Hematopoietic multipotent progenitor cell (in vitro differentiated cells): ENCODE measurements around the gene MGA. TPM values are rescaled to one million over a fixed set of nuclear protein-coding genes. Genes with fewer than 3 reads are reported as not detected.

ENCODE experiments used
- DNase-seq, 3 donors: peaks; one replicate each; pipeline ENCODE4 v3.0.0-alpha.2; 2011 to 2015; ENCODE audit warnings: low read depth in 2 of 3, low spot score in 2 of 3
- total RNA-seq: library from RNA; depleted of rRNA; stranded (reverse); fragments of >200 nt; gene quantifications from one replicate; pipeline ENCODE4 v1.2.3, GENCODE V29; 2012

The MGA gene
- total RNA-seq, 1 donor: 23.4 TPM

DNA sequence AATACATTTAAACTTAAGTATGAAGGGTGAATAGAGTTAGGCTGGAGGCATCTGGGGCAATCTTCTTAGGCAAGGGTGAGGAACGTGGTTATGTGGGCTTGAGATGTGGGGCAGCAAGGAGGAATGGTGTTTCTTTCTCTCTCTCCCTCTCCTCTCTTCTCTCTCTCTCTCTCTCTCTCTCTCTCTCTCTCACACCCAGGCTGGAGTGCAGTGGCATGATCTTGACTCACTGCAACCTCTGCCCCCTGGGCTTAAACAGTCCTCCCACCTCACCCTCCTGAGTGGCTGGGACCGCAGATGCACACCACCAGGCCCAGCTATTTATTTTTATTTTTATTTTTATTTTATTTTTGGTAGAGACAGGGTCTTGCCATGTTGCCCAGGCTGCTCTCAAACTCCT, 4.0 kb upstream of the MGA start:
- DNase-seq: no peak

DNA sequence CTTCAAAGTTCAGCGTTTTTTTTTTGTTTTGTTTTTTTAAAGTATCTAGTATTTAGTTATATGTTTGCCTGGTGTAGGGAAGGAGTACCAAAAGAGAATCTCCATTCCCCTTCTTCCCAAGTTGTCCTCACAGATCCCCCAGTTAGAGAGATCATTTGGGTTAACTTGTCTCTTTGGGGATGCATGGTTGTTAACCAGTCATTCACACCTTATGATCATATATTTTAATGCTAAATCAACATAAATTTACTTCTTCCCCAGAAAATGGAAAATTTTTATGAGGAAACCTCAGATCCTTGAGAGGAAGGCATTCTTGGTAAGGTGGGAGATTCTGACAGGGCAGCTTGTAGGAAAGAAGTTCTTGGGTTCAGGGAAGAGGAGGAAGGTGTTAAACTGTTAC, 1.5 kb upstream of the MGA start:
- no peak for DNase-seq

DNA sequence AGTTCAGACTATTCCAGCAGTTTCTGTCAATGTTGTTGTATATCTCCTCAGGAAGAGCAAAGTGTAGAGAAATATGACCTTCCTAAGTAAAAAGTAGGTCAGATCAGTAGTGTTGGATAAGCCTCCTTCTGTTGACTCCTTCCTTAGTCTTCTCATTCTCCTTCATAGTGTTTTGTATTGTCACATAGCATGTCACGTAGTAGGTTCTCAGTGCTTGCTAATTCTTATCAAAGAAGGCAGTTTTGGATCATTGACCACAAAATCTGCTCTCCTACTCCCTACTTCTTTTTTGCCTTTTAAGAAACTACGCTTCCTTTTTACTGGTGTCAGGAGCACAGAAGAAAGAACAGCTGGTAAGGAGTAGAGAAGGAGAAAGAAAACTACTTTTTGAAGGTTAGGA, 1.0 kb upstream of the MGA start:
- peak in 1 of 3 donors; percentile 6 for DNase-seq

DNA sequence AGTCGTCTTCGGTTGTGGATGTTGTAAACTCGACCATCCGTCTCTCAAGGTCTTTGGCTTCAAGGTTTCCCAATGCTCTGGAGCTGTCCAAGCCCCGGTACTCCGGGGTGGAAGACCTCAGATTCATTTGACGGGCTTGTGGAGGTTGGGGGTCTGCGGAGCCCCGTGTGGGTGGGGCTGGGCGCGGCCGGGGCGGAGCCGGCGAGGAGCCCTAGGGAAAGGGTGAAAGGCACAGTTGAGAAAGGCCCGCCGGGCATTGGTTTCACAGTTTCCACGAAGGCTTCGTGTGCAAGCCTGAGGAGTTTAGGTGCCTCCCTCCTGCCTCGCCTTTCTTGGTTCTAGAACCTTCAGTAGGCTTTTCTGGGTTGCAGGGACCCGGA, 360 bp upstream of the MGA start:
- DNase-seq: no peak

DNA sequence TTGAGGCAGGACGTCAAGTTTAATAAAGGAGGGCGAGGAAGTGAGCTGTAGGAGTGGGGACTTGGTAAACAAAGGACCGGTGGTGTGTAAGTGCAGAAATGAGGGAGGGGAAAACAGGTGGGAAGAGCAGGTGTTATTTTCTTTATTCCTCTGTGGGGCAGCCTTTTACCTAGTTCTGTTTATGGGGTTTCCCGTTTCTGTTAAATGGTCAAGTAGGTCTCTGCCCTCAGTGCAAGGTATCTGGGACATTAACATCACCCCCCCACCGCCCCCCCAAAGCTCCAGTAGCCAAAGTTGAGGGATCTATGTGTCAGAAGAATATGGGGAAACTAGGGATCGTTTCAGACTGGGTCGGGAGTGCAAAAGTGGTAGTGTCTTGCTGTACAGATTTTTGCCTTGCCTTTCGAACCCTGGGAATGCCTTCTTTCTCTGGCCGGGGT, 893 bp downstream of the MGA start:
- no peak for DNase-seq

DNA sequence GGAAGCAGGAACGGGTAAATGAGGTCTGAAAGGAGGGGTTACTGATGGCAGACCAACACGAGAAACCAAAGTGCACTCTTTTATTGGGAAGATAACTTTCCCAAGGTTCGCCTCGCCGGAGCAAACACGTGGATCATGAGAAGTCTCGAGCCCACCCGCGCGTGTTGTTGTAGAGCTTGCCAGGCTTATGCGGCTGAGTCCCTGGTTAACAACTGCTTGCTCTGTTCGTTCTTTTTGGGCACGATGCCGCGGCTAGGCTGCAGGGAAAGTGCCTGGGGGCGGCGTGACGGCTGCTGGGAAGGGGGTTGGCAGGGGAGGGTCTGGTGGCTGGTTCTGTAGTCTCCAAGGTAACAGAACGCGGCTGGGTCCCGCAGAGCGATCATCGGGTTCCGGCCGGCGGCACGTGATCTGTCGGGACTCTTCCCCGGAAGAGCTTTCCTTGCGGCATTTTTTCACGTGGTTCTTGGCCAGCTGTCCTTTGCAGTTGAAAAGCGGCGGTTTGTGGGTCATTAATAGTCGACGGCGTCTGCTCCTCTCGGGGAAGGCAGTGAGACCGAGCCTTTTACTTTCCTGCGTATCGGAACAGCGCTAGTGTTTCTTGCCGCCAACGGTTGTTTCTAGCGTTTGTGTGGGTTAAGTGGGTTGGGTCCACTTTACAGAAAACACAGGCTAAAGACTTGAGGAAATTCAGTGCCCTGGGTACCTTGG, 1.5 kb downstream of the MGA start:
- DNase-seq: peak; percentile 46 to 88 (median 85)

DNA sequence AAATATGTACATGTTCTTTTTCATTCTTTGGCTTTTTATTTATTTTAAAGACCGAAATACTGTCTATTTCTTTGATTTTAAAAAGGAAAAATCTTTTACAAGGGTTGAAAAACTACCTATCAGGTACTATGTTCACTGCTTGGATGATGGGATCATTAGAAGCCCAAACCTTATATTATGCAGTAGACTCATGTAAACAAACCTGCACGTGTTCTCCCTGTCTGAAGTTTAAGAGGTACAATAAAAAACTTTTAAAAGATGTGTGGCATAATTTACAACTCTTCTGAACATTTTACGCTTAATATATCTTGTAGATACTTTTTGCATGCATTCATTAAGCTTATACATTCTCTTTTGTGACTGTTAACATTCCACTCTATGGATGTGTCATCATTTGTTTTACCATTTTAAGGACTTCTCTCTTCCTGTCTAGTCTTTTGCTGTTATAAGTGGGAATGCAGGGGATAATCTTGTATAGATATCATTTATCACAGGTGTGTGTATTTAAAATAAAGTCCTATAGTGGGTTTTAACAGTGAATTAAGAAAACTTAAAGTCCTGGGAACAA, 6.2 kb downstream of the MGA start:
- DNase-seq: no peak

DNA sequence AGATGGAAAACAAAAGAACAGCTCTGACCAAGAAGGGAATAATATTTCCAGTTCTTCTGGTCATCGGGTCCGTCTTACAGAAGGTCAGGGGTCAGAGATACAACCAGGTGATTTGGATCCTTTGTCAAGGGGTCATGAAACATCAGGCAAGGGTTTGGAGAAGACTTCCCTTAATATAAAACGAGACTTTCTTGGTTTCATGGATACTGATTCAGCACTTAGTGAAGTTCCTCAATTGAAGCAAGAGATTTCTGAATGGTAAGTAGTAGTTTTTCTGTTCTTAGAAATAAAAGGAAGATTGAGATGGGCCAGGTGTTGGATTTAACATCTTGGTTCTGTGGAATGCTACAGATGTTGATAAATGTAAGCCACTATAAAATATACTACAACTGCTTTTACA, 9.5 kb downstream of the MGA start:
- peak in 1 of 3 donors; percentile 12 for DNase-seq

DNA sequence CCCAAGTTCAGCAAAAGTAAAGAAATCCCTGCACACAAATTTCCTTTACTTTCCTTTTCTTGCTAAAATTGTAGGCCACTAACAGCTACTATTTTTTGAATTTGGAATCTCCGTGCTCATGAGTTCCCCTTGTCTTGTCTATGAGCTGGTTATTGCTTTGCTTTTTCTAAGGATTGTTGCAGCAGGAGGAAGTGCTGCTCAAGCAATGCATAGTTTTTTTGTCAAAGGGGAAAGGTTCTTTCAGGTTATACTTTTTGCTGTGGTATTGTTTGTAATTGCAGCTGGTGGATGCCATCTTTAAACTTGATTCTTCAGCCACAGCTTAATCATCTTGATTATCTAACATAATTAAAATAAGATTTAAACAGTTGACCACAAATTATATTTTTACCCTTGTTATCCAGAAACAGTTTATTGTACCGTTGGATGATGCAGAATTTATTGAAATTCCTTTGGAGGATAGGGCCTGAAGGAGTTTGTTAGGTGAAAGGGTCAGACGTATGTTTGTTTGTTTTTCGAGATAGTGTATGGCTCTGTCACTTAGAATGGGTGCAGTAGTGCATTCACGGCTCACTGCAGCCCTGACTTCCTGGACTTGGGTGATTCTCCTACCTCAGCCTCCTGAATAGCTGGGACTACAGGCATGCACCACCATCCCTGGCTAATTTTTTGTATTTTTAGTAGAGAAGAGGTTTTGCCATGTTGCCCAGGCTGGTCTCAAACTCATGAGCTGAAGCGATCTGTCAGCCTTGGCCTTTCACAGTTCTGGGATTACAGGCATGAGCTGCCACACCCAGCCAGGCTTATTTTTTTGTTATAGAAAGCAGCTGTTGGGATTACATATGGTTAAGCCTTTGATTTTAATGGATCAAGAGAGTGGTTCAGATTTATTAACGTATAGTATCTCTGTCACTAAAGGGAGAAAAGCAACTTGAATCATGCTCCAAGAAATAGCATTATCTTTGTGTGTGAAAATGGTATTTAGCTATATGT, 11.7 kb downstream of the MGA start:
- DNase-seq: no peak

DNA sequence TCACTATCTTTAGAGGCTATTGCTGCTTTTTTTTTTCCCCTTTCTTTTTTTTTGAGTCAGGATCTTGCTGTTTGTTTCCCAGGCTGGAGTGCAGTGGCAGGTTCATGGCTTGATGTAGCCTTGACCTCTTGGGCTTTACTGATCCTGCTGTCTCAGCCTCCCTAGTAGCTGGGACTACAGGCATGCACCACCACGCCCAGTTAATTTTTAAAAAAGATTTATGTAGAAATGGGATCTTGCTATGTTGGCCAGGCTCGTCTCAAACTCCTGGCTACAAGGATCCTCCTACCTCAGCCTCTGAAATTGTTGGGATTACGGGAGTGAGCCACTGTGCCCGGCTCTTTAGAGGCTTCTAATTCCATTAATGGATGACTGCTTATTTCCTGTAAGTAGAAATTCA, 15.1 kb downstream of the MGA start:
- DNase-seq: no peak

DNA sequence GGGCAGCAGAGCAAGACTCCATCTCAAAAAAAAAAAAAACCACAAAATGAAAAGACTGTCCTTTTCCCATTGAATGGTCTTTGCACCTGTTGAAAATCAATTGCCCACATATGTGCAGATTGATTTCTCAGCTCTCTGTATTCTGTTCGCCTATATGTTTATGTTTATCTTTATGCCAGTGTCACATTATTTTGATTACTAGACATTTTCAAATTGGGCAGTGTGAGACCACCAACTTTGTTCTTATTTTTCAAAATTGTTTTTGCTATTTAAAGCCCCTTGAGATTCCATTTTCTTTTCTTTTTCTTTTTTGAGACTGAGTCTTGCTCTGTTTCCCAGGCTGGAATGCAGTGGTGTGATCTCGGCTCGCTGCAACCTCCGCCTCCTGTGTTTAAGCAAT, 18.5 kb downstream of the MGA start:
- no peak for DNase-seq

DNA sequence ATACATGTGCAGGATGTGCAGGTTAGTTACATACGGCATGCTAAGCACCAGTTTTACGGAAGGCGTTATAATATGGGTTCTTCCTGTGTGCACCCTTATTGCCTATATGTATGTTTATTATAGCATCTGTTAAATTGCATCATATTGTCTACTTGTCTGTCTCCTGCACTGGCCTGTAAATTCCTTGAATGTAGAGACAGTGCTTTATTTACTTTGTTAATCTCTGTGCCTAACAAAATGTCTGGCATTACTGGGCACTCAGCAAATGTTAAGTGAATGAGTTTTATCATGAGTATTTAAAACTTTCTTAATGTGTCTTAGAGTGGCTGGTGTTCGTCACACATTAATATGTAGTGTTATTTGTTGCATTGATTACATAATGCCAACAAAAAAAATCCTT, 23.8 kb downstream of the MGA start:
- no peak for DNase-seq

DNA sequence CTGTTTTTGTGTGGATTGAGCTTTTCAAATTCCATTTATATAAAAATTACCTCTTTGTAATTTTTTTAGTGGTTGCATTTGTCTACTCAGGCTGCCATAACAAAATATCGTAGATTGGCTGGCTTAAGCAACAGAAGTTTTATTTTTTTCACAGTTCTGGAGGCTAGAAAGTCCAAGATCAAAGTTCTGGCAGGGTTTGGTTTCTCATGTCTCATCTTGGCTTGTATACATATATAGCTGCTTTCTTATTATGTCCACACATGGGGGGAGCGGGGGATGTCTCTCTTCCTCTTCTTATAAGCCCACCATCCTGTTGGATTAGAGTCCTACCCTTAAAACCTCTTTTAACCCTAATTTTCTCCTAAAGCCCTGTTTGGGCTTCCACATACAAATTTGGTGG, 28.5 kb downstream of the MGA start:
- DNase-seq: no peak

DNA sequence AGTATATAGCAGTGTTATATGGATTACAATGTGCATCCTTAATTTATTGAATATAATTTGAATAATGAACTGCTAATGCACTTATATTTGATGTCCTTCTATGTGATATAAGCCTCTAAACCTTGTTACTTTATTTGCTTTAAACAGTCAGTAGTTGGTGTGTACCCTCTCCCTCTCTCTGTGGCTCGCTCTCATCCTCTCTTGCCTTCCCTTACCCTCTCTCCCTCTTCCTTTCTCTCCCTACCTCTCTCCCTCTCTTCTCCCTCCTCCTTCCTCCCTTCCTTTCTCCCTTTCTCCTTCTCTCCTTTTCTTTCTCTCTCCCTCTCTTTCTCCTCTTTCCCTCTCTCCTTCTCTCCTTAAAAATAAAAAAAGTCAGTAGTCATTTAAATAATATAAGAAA, 28.9 kb downstream of the MGA start:
- no peak for DNase-seq

DNA sequence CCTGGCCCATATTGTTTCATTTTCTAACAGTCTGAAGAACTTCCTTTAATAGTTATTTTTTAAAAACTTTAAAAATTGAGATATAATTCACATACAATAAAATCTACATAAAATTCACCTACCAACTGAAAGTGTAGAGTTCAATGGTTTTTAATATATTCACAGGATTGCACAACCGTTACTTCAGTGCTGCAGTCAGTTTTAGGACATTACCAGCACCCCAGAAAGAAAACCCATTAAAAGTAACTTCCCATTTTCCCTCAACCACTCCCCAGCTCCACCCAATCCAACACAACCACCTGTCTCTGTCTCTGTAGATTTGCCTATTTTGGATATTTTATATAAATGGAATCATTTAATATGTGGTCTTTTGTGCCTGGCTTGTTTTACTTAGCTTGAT, 29.6 kb downstream of the MGA start:
- no peak for DNase-seq

DNA sequence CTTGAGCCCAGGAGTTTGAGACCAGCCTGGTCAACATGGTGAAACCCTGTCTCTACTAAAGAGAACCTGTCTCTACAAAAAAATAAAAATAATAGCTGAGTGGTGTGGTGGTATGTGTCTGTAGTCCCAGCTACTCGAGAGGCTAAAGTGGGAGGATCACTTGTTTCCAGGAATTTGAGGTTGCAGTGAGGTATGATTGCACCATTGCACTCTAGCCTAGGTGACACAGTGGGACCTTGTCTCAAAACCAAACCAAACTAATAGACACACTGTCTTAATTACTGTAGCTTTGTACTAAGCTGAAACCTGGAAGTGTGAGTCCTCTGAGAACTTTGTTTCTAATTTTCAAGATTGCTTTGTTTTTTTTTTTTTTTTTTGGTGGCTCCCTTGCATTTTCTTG, 30.4 kb downstream of the MGA start:
- no peak for DNase-seq

DNA sequence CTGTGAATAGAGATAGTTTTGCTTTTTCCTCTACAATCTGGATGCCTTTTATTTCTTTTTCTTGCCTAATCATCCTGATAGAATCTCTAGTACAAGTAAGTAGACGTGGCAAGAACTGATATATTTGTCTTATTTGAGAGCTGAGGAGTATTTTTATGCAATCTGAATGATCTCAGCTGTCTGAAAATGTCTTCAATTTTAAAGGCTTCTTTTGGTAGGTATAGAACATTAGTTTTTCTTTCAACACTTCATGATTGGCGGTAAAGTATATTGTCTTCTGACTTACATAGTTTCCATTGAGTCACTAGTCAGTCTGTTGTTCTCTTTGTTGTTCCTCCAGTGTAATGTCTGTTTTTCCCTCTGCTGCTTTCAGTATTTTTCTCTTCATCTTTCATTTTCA, 31.3 kb downstream of the MGA start:
- DNase-seq: no peak

DNA sequence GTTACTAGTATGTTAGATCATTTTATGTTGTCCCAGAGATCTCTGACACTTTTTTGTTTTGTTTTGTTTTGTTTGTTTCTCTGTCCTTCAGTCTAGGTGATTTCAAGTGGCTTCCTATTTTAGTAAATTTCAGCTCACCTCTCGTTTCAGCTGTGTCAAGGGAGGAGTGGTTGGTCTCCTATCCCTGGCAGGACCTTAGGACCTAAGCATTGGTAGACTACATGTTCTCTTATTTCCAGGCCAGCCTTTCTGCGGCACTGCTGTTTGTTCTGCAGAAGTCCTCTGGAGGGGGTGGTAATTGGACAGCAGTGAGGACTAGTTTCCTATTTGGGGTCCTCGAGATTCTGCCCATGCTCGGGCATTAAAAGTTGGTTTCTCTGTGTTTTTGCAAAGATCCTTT, 31.8 kb downstream of the MGA start:
- DNase-seq: no peak

DNA sequence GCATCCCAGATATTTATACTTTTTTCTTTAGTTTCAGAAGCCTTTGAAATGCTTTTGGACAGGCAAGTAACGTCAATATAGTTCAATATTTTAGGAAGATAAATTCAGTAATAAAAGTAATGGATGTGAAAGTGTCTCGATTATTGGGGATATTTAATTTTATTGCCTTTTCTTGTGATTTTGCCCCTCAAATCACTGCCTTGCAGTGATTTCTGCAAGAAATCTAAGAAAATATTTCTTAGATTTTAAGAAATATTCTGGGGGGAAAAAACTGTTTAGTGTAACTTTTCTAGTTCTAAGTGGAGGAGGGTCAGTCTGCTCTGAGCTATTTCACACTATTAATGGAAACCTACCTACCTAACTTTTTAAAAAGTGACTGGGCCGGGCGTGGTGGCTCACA, 33.6 kb downstream of the MGA start:
- no peak for DNase-seq

DNA sequence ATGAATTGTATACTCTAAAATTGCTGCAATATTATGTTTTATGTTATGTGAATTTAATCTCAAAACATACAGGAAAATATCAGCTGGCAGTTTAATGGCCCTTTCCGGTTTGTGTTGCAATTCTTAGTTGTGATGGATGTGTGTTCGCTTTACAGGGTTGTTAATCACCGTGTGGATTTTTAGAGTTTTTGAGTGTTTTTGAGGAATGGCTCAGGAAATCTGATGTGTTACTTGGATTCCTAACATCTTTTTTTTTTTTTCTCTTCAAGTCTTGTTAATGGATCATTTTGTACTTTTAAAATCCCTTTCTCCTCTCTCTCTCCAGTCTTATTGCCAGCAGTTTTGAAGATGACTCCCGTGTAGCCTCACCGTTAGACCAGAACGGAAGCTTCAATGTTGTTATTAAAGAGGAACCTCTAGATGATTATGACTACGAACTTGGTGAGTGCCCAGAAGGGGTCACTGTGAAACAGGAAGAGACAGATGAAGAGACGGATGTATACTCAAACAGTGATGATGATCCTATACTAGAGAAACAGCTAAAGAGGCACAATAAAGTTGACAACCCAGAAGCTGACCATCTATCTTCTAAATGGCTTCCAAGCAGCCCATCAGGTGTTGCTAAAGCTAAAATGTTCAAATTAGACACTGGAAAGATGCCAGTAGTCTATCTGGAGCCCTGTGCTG, 35.7 kb downstream of the MGA start:
- DNase-seq: peak; percentile 13 to 90 (median 84)

DNA sequence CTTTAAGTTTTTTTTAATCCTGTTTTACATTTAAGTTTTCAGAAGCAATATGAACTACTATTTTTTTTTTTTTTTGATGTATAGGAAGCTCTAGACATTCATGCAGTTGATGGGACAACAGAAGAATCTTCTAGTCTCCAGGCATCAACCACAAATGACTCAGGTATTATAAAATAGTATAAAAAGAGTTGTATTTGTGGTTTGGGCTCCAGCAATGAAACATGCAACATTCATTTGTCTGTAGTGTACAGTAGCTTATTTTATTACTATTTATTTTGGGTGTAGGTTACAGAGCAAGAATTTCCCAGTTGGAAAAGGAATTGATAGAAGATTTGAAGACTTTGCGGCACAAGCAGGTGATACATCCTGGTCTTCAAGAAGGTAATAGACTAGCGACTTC, 38.6 kb downstream of the MGA start:
- DNase-seq: peak in 1 of 3 donors; percentile 20
